ENCODE results near the gene ABCF2.
A peak's percentile ranks its signal among the peaks of the same experiment; 100 is the strongest.

ABCF2 gene

DNA sequence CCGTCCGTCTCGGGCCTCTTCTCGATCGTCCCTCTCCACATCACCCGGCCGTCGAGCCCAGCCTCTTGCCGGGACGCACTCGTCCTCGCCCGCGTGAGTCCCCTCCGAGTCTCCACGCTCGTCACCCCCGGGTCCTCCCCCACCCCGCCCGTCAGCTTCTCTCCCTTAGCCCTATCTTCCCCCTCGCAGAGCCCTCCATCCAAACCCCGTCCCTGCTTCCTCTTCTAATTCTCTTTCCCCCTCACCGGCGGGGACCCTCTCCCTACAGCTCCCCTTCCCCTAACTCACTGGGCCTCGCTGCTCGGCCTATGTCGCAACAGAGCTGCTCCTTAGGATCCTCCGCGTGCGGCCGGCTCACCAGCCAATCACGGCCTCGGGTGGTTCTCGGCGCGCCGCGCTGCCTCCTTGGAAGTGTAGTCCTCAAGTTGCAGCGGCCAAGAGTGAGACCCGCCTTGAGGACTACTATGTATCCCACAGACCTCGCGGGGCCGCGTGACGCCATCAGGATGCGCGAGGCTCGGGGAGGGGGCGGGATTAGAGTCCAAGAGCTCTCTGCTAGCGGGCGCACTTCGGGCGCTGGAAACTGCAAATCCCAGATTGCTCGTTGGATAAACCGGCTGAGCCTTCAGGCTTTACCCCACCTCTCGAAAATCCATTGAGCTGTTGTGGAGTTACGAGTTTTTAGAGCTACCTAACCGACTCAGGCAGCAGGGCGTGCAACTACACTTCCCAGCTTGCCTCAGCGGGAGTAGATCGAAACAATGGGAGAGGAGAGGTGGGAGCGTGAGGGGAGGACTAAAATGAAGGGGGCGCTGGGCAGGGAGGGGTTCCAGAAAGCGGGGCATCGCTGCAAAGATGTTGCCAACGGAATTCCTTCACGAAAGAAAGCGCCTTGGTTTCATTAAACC, at the start of gene ABCF2:
ABCF2 (minus strand) TSS at position 331 of the 908 bp plus-strand sequence. CDS start 747 bp downstream, outside the sequence.
- peak; percentile 99 for DNase-seq (ENCODE audit: low spot score)

DNA sequence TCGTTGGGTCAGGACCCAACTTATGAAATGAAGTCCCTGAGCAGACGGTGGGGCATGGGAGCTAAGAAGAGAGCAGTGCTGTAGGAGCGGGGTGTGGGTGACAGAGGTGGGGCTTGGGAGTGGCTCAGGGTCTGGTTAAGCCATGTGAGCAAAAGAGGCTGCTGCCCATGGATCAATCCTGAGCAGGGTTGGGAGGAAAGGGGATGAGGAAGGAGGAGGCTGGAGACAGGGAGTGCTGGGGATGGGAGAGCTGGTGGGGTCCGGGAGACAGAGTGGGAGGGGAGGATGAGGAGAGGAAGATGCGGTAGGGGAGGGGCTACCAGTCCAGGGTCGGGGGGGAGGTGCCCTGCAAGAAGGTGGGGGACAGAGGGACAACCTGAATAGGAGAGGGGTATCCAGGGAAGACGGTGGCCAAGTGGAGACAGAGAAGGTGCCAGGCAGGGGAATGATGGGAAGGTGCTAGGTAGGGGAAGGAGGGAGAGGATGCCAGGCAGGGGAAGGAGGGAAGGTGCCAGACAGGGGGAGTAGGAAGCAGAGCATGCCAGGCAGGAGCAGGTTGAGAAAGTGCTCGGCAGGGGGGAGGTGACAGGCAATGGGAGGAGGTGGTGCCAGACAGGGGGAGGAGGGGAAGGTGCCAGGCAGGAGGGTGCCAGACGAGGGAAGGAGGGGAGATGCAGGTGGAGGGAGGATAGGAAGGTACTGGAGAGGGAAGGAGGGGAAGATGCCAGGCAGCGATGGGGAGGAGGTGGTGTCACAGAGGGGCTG, 49.0 kb upstream of the ABCF2 start:
- DNase-seq (ENCODE audit: low spot score) = no peak

DNA sequence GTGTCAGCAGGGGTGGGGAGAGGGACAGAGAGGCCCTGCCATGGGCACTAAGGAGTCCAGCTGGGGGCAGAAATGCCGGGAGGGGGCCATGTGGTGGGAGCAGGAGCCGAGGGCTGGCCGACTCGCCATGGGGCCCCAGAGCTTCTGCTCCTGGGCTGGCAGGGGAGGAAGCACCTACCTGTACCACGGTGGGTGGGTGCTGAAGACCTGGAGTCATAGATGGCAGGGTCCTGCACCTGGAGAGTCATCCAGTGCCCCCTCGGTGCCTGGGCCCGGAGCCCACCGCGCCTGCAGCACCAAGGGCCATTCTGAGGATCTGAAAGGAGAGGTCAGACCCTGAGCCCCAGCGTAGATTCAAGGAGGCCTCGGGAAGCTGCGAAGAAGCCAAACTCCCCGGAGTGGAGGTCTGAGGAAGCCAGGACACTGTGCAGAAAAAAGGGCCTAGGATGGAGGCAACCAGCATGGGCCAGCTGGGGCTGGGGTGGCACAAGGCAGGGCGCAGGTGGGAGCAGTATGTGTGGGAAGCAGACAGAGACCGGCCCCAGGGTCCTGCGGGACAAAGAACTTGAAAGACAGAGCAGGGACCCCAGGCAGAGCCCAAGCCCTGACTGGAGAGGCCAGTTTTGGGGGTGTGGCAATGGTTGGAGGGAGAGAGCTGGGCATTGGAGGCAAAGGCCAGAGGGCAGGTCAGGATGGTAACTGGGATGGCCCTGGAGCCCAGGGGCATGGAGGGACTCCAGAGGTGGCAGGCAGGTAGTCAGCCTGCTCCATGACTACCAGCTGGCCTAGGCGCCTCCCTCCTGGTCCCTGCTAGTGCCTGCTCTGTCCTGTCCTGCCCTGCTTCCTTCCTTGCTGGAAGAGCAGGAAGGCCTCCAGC, 48.2 kb upstream of the ABCF2 start:
- no peak for DNase-seq (ENCODE audit: low spot score)

DNA sequence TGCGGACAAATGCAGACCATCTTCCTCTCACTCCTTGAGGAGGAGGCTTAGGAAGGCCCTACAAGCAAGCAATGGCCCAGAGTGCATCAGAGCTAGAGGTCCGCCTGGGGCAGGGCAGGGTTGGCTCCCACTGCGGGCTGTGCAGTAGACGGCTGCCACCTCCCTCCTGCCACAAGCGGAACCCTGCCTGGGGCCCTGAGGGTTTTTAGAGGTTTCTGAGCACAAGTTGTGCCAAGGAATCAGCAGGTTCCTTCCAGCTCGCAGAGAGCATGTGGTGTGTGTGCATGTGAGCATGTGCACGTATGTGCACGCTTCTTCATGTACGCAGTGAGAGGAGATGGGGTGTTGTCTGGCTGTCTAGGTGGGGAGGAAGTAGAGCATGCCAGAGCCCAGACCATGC, 47.4 kb upstream of the ABCF2 start:
- DNase-seq (ENCODE audit: low spot score) = no peak

DNA sequence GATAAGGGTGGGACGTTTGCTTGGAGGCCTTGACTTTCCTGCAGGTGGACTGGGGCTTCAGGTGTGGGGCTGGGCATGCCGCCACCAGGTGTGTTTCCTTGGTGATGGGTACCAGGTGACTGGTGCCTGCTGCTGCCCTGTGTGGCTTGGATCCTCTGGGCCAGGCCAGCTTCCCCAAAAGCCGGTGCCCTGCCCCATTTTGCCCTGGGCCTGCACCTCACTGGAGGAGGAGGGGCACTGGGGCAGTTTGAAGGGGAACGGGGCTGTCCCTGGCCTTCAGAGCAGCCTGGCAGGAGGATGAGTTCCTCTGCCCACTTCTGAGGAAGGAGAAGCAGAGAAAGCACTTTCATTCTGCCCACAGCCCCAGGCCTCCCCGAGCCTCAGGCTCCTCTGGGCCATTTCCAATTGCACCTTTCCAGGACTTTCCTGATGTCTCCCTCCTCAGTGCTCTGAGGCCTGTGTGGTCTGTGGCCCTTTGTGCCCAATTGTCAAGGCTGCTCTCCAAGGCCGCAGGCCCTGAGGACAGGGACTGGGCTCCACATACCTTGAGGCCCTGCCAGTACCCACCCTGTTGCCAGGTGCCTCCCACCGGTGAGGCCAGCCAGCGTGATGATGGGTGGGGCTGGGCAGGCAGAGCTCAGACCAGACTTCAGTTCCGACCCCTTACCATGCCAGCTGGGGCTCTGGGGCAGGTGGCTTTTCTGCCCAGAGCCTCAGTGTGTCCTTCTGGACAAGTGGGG, 46.8 kb upstream of the ABCF2 start:
- DNase-seq (ENCODE audit: low spot score) = no peak

DNA sequence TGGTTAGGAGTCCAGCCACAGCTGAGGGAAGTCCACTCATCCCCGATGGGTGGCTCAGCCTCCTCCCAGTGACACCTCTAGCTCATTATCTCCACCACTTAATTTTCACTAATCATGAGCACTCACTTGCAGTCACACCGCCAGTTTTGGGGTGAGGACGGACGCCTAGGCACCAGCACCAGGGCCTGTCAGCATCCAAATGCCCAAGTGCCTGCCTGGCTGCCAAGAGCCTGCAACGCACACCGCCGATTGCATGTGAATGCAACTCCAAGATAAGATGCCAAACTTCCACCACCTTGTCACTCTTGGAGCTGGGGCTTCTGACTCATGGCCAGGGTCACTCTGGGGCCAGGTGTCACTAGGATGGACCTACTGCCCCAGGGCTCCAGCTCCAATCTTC, 45.9 kb upstream of the ABCF2 start:
- no peak for DNase-seq (ENCODE audit: low spot score)

DNA sequence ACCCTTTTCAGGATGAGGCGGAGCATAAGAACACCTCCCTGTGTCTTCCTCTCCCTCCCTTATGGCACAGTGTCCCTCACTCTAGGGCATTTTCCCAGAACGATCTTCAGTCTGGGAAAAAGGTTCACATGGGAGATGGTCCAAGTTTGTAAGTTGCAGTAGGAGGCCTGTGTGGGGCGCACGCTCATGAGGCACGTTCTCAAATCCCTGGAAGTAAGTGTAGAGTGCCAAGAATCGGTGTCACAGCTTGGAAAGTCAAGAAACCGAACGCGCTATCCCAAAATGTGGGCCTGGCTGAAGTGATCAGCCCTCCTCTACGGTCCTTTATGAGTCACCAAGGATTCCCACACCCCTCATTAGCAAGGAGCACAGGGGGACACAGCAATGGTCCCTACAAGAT, 45.4 kb upstream of the ABCF2 start:
- no peak for DNase-seq (ENCODE audit: low spot score)

DNA sequence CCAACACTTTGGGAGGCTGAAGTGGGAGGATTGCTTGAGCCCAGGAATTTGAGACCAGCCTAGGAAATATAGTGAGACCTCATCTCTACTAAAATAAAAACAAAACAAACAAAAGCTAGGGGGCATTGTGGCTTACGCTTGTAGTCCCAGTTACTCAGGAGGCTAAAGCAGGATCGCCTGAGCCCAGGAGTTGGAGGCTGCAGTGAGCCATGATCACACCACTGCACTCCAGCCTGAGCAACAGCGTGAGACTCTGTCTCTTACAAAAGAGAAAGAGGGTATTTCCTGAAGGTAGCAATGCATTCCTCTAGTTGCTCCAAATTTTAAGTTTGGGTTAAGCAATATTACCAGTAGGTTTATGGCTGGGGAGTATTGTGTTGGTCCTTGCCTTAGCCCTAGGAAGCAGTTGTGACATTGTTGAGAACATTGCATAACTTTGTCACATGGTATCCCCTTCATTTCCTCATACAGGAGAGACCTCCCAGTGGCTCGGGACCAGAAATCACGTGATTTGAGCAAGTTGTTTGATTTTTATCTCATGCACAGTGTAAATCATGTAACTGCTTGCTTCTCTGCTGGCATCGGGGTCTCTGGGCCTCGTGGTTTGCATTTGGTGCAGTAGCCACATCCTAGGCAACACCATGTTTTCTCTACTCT, 44.8 kb upstream of the ABCF2 start:
- peak; percentile 46 for DNase-seq (ENCODE audit: low spot score)

DNA sequence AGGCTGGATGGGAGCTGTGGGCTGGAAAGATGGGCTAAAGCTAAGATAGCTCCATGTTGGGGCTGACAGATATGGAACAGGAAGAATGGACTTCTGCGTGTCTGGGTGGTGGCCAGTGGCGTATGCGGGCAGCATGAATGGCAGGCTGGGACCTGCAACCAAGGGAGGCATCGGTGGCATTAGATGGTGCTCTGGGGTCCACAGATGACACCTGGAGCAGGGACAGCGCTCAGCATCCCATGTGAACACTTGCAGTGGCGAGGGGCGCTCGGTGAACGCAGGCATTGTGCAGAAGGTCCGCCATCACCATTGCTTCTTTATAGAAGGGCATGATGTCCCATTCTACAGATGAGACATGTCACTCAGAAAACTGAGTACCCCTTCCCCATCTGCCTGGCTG, 42.5 kb upstream of the ABCF2 start:
- DNase-seq (ENCODE audit: low spot score) = no peak

DNA sequence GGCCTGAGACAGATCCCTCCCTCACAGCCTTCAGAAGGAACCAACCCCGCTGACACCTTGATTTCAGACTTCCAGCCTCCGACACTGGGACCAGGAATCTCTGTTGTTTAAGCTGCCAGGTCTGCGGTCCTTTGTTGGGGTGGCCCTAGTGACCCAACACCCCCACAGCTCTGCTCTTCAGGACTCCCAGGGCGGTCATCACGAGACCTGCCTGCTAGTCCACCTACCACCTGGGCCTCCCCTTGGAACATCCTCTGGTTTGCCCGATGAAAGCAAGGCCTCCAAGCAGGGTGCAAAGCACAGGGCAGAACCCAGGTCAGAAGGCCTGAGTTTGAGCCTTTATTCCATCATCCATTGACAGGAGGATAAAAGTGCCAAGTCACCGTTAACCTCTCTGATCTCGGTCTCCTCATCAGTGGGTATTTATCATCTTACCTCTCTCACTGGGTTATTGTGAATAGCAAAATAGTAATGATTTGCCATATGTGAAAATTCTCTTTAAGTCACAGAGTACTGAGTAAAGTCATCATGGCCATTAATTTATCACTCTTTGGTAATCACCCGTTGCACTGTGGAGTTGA, 38.4 kb upstream of the ABCF2 start:
- DNase-seq (ENCODE audit: low spot score) = no peak

GRCh38 chr7:151264615-151265014, 37.6 kb upstream of the ABCF2 start:
- no peak for DNase-seq (ENCODE audit: low spot score)

GRCh38 chr7:151261529-151261928, 34.5 kb upstream of the ABCF2 start:
- DNase-seq (ENCODE audit: low spot score) = no peak

DNA sequence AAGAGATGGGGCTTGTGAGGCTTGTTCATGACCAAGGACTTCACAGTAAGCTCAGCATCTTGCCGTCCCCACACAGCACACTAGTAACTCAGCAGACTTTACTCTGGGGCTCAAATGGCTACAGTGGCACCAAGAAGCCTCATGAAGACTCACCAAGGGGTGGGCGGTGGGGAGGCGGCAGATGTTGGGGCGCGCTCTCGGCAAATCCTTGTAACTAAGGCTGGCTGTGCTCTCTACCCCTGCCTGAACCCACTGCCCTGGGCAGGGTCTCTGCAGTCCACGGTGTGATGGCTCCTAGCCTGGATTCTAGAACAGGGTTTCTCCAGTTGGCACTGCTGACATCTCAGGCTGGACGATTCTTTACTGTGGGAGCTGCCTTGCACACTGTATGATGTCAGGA, 33.9 kb upstream of the ABCF2 start:
- no peak for DNase-seq (ENCODE audit: low spot score)

DNA sequence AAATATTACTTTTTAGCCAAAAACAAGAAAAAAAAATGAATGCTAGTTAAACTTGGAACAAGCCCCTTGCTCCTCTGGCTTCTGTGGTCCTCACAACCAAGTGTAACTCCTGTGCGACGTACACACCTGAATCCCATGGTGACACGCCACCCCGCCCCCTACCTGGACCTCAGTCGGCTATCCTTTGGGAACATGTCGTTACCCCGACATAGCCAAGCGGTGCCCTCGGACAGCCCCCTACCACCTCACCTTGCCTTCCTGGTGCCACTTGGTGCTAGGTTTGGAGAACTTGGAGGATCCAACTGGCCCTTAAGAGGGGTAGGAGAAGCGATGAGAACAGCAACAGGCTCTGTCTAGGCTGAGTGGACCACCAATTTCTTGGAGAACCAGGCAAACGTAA, 33.5 kb upstream of the ABCF2 start:
- no peak for DNase-seq (ENCODE audit: low spot score)

- DNase-seq (ENCODE audit: low spot score) = no peak
These were observed 31.0 kb upstream of the ABCF2 start for GRCh38 chr7:151257990-151258389.

DNA sequence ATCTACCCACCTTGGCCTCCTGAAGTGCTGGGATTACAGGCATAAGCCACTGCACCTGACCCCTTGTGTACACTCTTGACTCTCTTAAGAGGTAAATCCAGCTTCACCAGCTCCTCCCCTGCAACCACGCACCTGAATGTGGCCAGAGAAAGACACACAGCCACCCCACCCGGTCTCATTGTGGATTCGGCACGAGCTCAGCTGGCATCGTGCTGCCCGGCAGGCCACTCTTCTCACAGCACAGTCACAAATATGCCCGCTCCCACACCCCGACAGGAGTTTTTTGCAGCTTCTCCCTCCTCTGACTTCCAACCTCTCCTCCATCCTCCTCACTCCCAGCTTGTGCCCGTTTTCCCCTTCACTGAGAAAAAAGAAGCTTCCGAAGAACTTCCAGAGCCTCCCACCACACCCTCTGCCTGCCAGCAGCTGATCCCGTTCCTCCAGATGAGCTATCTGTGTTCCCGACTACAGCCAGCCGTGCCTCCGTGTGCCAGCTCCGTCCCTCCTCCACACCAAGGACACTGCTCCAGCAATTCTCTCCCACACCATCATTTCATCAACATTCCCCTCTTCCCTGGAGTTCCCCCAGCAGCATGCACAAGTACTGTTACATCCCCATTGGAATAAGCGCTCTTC, 29.5 kb upstream of the ABCF2 start:
- DNase-seq (ENCODE audit: low spot score) = no peak

DNA sequence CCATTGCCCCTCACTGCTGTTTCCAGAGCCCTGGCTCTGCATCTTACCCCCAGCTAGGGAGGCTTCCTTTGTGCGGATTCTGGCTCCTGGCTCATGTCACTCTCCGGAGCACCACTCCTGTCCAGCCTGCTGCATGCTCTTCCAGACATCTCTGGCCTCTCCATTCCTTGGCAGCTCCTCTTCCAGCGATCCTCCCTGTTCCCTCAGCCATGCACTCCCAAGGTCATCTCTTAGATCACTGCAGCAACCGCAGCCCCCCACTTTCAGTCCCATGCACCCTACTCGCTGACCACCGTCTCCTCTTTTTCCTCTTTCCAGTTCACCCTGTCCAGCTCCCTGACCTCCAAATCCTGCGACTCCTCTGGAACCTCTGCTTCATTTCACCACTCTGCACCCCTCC, 28.4 kb upstream of the ABCF2 start:
- DNase-seq (ENCODE audit: low spot score) = no peak

GRCh38 chr7:151254851-151255250, 27.8 kb upstream of the ABCF2 start:
- DNase-seq (ENCODE audit: low spot score) = no peak

DNA sequence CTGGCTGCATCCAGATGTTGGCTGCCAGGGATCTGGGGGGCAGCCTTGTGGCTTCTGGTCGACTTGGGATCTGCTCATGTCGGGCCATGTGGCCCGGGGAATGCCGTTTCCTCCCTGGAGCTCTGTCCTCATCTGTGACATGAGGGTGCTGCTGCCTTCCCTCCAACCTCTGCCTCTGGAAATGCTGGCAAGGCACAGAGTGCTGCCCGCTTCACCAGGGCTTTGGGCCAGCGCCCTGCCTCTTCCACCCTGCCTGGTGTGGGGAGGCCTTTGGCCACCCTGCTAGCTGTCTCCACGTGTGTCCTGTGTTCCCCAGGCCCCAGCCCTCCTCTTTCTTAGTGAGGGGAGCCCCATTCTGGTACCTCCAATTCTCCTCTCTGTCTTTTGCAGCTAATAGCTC, 27.3 kb upstream of the ABCF2 start:
- no peak for DNase-seq (ENCODE audit: low spot score)

All from NAMALWA (cell line).